Vagina (tissue), 2 donors: ENCODE measurements around the gene SAMD4A.

Source experiments
- CTCF ChIP-seq, 3 experiments: fragments of 450-650 bp in 2 of 3; fragments of 200-600 bp in 1 of 3; sonication (generic) in 1 of 3; IDR thresholded peaks; one replicate each; pipeline ENCODE4 v1.5.1; 2017 to 2019; ENCODE audit warnings: antibody characterized with exemption in 3 of 3, mild to moderate bottlenecking in 2 of 3, moderate library complexity in 2 of 3
- POLR2A ChIP-seq, 2 donors: fragments of 450-650 bp; IDR thresholded peaks; one replicate each; pipeline ENCODE4 v1.6.1; 2017; ENCODE audit warnings: antibody characterized with exemption in 2 of 2, mild to moderate bottlenecking in 2 of 2, moderate library complexity in 2 of 2
- POLR2AphosphoS5 ChIP-seq, 2 donors: sonication (generic); formaldehyde crosslinking; IDR thresholded peaks; one replicate each; pipeline ENCODE4 v1.9.0; 2017; ENCODE audit warnings: antibody characterized with exemption in 2 of 2, mild to moderate bottlenecking in 2 of 2, low read depth in 1 of 2; ENCODE audit not compliant: insufficient read depth in 1 of 2

- no peak for TF ChIP-seq CTCF (IDR thresholded peaks at IDR 0.05)
- no peak for TF ChIP-seq POLR2A (IDR thresholded peaks at IDR 0.05)
- no peak for TF ChIP-seq POLR2AphosphoS5 (IDR thresholded peaks at IDR 0.05; ENCODE audit: insufficient read depth in 1 of 2, low read depth in 1 of 2)
Measured at GRCh38 chr14:54650959-54651351, 84.0 kb downstream of the SAMD4A start.
